H9 (cell line): ENCODE data around the gene MYOF. TPM values are rescaled to one million over a fixed set of nuclear protein-coding genes. Genes with fewer than 3 reads are reported as not detected.

Experiments
- DNase-seq: peaks from one replicate; pipeline ENCODE4 v3.0.0-alpha.2; 2017
- H2AFZ ChIP-seq: one replicate; pipeline ENCODE4 v1.6.1; 2013; ENCODE audit warnings: mild to moderate bottlenecking, low read length, control low read depth, moderate library complexity
- H2AK5ac ChIP-seq: 2 replicates; pipeline ENCODE4 v1.6.1; 2013; ENCODE audit warnings: low read length, control low read depth, mixed read lengths; ENCODE audit not compliant: insufficient read length
- H2BK120ac ChIP-seq: one replicate; pipeline ENCODE4 v1.6.1; 2013; ENCODE audit warnings: low read depth, mild to moderate bottlenecking, low read length, control low read depth, inconsistent platforms; ENCODE audit not compliant: poor library complexity, severe bottlenecking
- H2BK12ac ChIP-seq: 2 replicates; pipeline ENCODE4 v1.6.1; 2013; ENCODE audit warnings: low read length, control low read depth, mixed read lengths, low read depth; ENCODE audit not compliant: insufficient read length
- H2BK15ac ChIP-seq: 2 replicates; pipeline ENCODE4 v1.6.1; 2013; ENCODE audit warnings: low read depth, low read length, control low read depth
- H2BK20ac ChIP-seq: one replicate; pipeline ENCODE4 v1.6.1; 2013; ENCODE audit warnings: low read depth, mild to moderate bottlenecking, low read length, control low read depth, inconsistent platforms; ENCODE audit not compliant: poor library complexity, severe bottlenecking
- H2BK5ac ChIP-seq: 2 replicates; pipeline ENCODE4 v1.6.1; 2013; ENCODE audit warnings: low read length, control low read depth, mixed read lengths; ENCODE audit not compliant: insufficient read length
- H3K14ac ChIP-seq: 2 replicates; pipeline ENCODE4 v1.6.1; 2013; ENCODE audit warnings: low read length, control low read depth; ENCODE audit not compliant: insufficient read depth
- H3K18ac ChIP-seq: 2 replicates; pipeline ENCODE4 v1.6.1; 2013; ENCODE audit warnings: low read depth, mild to moderate bottlenecking, mixed read lengths, low read length, control low read depth; ENCODE audit not compliant: insufficient read length
- H3K23ac ChIP-seq: 2 replicates; pipeline ENCODE4 v1.6.1; 2013; ENCODE audit warnings: low read length, control low read depth, mixed read lengths, low read depth; ENCODE audit not compliant: insufficient read length
- H3K23me2 ChIP-seq: 2 replicates; pipeline ENCODE4 v1.6.1; 2013; ENCODE audit warnings: low read depth, mild to moderate bottlenecking, mixed read lengths, low read length, control low read depth; ENCODE audit not compliant: insufficient read length, poor library complexity, severe bottlenecking
- H3K27ac ChIP-seq: 2 replicates; pipeline ENCODE4 v1.5.1; 2013; ENCODE audit warnings: low read length, control low read depth, mixed read lengths, low read depth; ENCODE audit not compliant: insufficient read length
- H3K27me3 ChIP-seq: 2 replicates; pipeline ENCODE4 v1.6.1; 2013; ENCODE audit warnings: low read length, control low read depth, inconsistent platforms; ENCODE audit not compliant: insufficient read depth
- H3K4ac ChIP-seq: 2 replicates; pipeline ENCODE4 v1.6.1; 2013; ENCODE audit warnings: low read depth, mild to moderate bottlenecking, control low read depth, inconsistent platforms, low read length, moderate library complexity
- H3K4me1 ChIP-seq: 2 replicates; pipeline ENCODE4 v1.6.1; 2013; ENCODE audit warnings: low read length, control low read depth, inconsistent platforms; ENCODE audit not compliant: insufficient read depth
- H3K4me2 ChIP-seq: 2 replicates; pipeline ENCODE4 v1.6.1; 2013; ENCODE audit warnings: low read length, control low read depth, mixed read lengths; ENCODE audit not compliant: insufficient read length, insufficient read depth
- H3K56ac ChIP-seq: 2 replicates; pipeline ENCODE4 v1.6.1; 2013; ENCODE audit warnings: low read depth, mild to moderate bottlenecking, mixed read lengths, low read length, control low read depth; ENCODE audit not compliant: insufficient read length
- H3K79me1 ChIP-seq: 2 replicates; pipeline ENCODE4 v1.6.1; 2013; ENCODE audit warnings: low read depth, mild to moderate bottlenecking, moderate library complexity, low read length, control low read depth, inconsistent platforms; ENCODE audit not compliant: insufficient read depth, poor library complexity, severe bottlenecking
- H3K79me2 ChIP-seq: 2 replicates; pipeline ENCODE4 v1.6.1; 2013; ENCODE audit warnings: low read length, control low read depth, inconsistent platforms; ENCODE audit not compliant: insufficient read depth
- H3K9ac ChIP-seq: 2 replicates; pipeline ENCODE4 v1.6.1; 2013; ENCODE audit warnings: low read length, control low read depth, mixed read lengths; ENCODE audit not compliant: insufficient read length; ENCODE audit errors: extremely low read depth
- H3K9me3 ChIP-seq: one replicate; pipeline ENCODE4 v1.6.1; 2013; ENCODE audit warnings: low read depth, low read length, inconsistent platforms; ENCODE audit not compliant: control insufficient read depth
- H3T11ph ChIP-seq: one replicate; pipeline ENCODE4 v1.6.1; 2013; ENCODE audit warnings: mild to moderate bottlenecking, low read length, control low read depth, inconsistent platforms
- H4K20me1 ChIP-seq: one replicate; pipeline ENCODE4 v1.6.1; 2013; ENCODE audit not compliant: control insufficient read depth, insufficient read length, insufficient read depth
- H4K5ac ChIP-seq: 2 replicates; pipeline ENCODE4 v1.6.1; 2013; ENCODE audit warnings: low read depth, mild to moderate bottlenecking, mixed read lengths, low read length, control low read depth; ENCODE audit not compliant: insufficient read length
- H4K8ac ChIP-seq: replicated peaks from 2 replicates; pipeline ENCODE4 v1.6.1; 2013; ENCODE audit warnings: low read length, control low read depth, mixed read lengths, low read depth; ENCODE audit not compliant: insufficient read length
- H4K91ac ChIP-seq: 2 replicates; pipeline ENCODE4 v1.6.1; 2013; ENCODE audit warnings: low read depth, mild to moderate bottlenecking, moderate library complexity, mixed read lengths, low read length, control low read depth; ENCODE audit not compliant: insufficient read length
- H3K27ac Mint-ChIP-seq, 3 experiments: 2 replicates in 2 of 3; 3 replicates in 1 of 3; pipeline ENCODE4 v1.8.0; 2020 to 2021; ENCODE audit warnings: mixed read lengths in 3 of 3, mild to moderate bottlenecking in 1 of 3, moderate library complexity in 1 of 3
- H3K27me3 Mint-ChIP-seq: 2 replicates; pipeline ENCODE4 v1.8.0; 2021; ENCODE audit warnings: low read depth, mild to moderate bottlenecking, moderate library complexity, mixed read lengths
- H3K36me3 Mint-ChIP-seq, 3 experiments: 2 replicates in 2 of 3; 3 replicates in 1 of 3; pipeline ENCODE4 v1.8.0; 2020 to 2021; ENCODE audit warnings: low read depth in 3 of 3, mixed read lengths in 3 of 3; ENCODE audit not compliant: insufficient read depth in 1 of 3
- H3K4me1 Mint-ChIP-seq, 2 experiments: 2 replicates each; pipeline ENCODE4 v1.8.0; 2020; ENCODE audit warnings: mixed read lengths in 2 of 2
- H3K4me3 Mint-ChIP-seq, 2 experiments: 2 replicates in 1 of 2; 3 replicates in 1 of 2; pipeline ENCODE4 v1.8.0; 2020 to 2021; ENCODE audit warnings: mild to moderate bottlenecking in 2 of 2, mixed read lengths in 2 of 2, moderate library complexity in 1 of 2
- H3K9me3 Mint-ChIP-seq, 2 experiments: 2 replicates in 1 of 2; 3 replicates in 1 of 2; pipeline ENCODE4 v1.8.0; 2020; ENCODE audit warnings: mild to moderate bottlenecking in 2 of 2, mixed read lengths in 2 of 2, moderate library complexity in 1 of 2
- CTCF ChIP-seq: fragments of 200-600 bp; sonication (generic); conservative IDR thresholded peaks from 3 replicates; pipeline ENCODE4 v1.8.0; 2021; ENCODE audit warnings: antibody characterized with exemption, mild to moderate bottlenecking
- WGBS: extraction: QIAGEN DNeasy Blood & Tissue Kit; methylation state at CpG from one replicate; pipeline ENCODE4 v1.1.7; 2013; ENCODE audit warnings: missing lambda C conversion rate, low lambda C conversion rate, mixed read lengths; ENCODE audit not compliant: insufficient read length; ENCODE audit errors: extremely low coverage; 5-methylcytosine and 5-hydroxymethylcytosine counted together
- total RNA-seq: library from RNA; stranded (reverse); gene quantifications from 2 replicates; pipeline ENCODE4 v1.2.1, GENCODE V29; 2021

The MYOF gene
- total RNA-seq, 1 experiment from 2014 or later: 2.8 TPM

- H3K4me2 ChIP-seq: no peak overlapping the region
- H3K23me2 ChIP-seq: no peaks in the 10 kb centered on the region
- no peak overlapping the region for H3K9ac ChIP-seq
- H2BK15ac ChIP-seq: no peak overlapping the region
- no peaks in the 10 kb centered on the region for H3K79me2 ChIP-seq
- no peak overlapping the region for H3K27ac ChIP-seq
- no peak overlapping the region for H4K5ac ChIP-seq
- peaks cover 11 to 13% of the 10 kb centered on the region in 2 experiments for H3K4me1 Mint-ChIP-seq
- H3K27me3 Mint-ChIP-seq: peaks cover 3% of the 10 kb centered on the region
- no peak overlapping the region for H2AFZ ChIP-seq
- H3K23ac ChIP-seq: no peak overlapping the region
- no peaks in the 10 kb centered on the region for H3K27me3 ChIP-seq
- H2AK5ac ChIP-seq: no peak overlapping the region
- no peak overlapping the region for H3K18ac ChIP-seq
- H3K14ac ChIP-seq: no peak overlapping the region
- no peaks in the 10 kb centered on the region; a peak in 1 of 5 replicates for H3K9me3 Mint-ChIP-seq
- no peak overlapping the region for H3K4me3 Mint-ChIP-seq
- H4K20me1 ChIP-seq: no peaks in the 10 kb centered on the region
- no peak overlapping the region for H3K56ac ChIP-seq
- H3K4ac ChIP-seq: no peak overlapping the region
- no CpG with 5 or more reads among the region's 8 CpGs for WGBS
- no peaks in the 10 kb centered on the region for H3K9me3 ChIP-seq
- no peak for TF ChIP-seq CTCF
- H2BK120ac ChIP-seq: no peak overlapping the region
- H4K8ac ChIP-seq: no peak overlapping the region
- no peaks in the 10 kb centered on the region for H3K79me1 ChIP-seq
- H3T11ph ChIP-seq: no peak overlapping the region
- H3K36me3 Mint-ChIP-seq: no peaks in the 10 kb centered on the region; a peak in 2 of 7 replicates
- DNase-seq: no peak
- no peak overlapping the region for H2BK5ac ChIP-seq
- H4K91ac ChIP-seq: no peak overlapping the region
- peak overlapping the region in 1 of 3 experiments; percentile 26; a peak in 2 of 7 replicates for H3K27ac Mint-ChIP-seq
- H2BK12ac ChIP-seq: no peak overlapping the region
- H2BK20ac ChIP-seq: no peak overlapping the region
- H3K4me1 ChIP-seq: no peaks in the 10 kb centered on the region; the same call in 1 of the 2 replicates
Observed at GRCh38 chr10:93408783-93409182, 73.4 kb downstream of the MYOF start.
